ENCODE data around the gene PCDH18.
"Not testable (repeated sequence)": the region's sequence is repeated elsewhere in the genome, so short reads cannot be mapped to it uniquely, and the experiment has no call there.

The PCDH18 gene

GRCh38 chr4:137531986-137532868, at the start of gene PCDH18:
TSS of gene PCDH18 (minus strand) at chr4:137532494. CDS start at chr4:137532088, 406 bp downstream.
- DNase-seq (ENCODE audit: insufficient read length, low spot score) = peak; percentile 19
- FAIRE-seq = peak; percentile 62
- TF ChIP-seq POLR2A (IDR thresholded peaks at IDR 0.05; ENCODE audit: low read depth, low read length) = peak; percentile 16; the same call in 1 of the 2 replicates

GRCh38 chr4:137576446-137576845, 44.2 kb upstream of the PCDH18 start:
- no peak for FAIRE-seq
- DNase-seq (ENCODE audit: insufficient read length, low spot score) = no peak
- TF ChIP-seq POLR2A (IDR thresholded peaks at IDR 0.05; ENCODE audit: low read depth, low read length) = no peak

- no peak for TF ChIP-seq POLR2A (IDR thresholded peaks at IDR 0.05; ENCODE audit: low read depth, low read length)
- DNase-seq (ENCODE audit: insufficient read length, low spot score) = no peak
- FAIRE-seq = no peak
These were observed 40.4 kb upstream of the PCDH18 start for GRCh38 chr4:137572647-137573046.

- no peak for TF ChIP-seq POLR2A (IDR thresholded peaks at IDR 0.05; ENCODE audit: low read depth, low read length)
- no peak for FAIRE-seq
- no peak for DNase-seq (ENCODE audit: insufficient read length, low spot score)
These were observed 39.9 kb upstream of the PCDH18 start for GRCh38 chr4:137572163-137572562.

- TF ChIP-seq POLR2A (IDR thresholded peaks at IDR 0.05; ENCODE audit: low read depth, low read length) = no peak
- FAIRE-seq = no peak
- no peak for DNase-seq (ENCODE audit: insufficient read length, low spot score)
These were observed 27.5 kb upstream of the PCDH18 start for GRCh38 chr4:137559801-137560200.

- no peak for TF ChIP-seq POLR2A (IDR thresholded peaks at IDR 0.05; ENCODE audit: low read depth, low read length)
- no peak for FAIRE-seq
- DNase-seq (ENCODE audit: insufficient read length, low spot score) = no peak
These were observed 26.7 kb upstream of the PCDH18 start for GRCh38 chr4:137558951-137559350.

- TF ChIP-seq POLR2A (IDR thresholded peaks at IDR 0.05; ENCODE audit: low read depth, low read length) = no peak
- no peak for DNase-seq (ENCODE audit: insufficient read length, low spot score)
- FAIRE-seq = peak; percentile 94
These were observed 13.2 kb upstream of the PCDH18 start for GRCh38 chr4:137545461-137545861.

- FAIRE-seq (no peak), DNase-seq (ENCODE audit: insufficient read length, low spot score) (no peak)
These were observed 11.4 kb upstream of the PCDH18 start for GRCh38 chr4:137543648-137544047.

GRCh38 chr4:137543198-137543597, 10.9 kb upstream of the PCDH18 start:
- FAIRE-seq (no peak), DNase-seq (ENCODE audit: insufficient read length, low spot score) (no peak)
- no peak for TF ChIP-seq POLR2A (IDR thresholded peaks at IDR 0.05; ENCODE audit: low read depth, low read length)

More at GRCh38 chr4:137543648-137544047, 11.4 kb upstream of the PCDH18 start:
- no peak for TF ChIP-seq POLR2A (IDR thresholded peaks at IDR 0.05; ENCODE audit: low read depth, low read length)

GRCh38 chr4:137541876-137542646, 9.8 kb upstream of the PCDH18 start:
- TF ChIP-seq POLR2A (IDR thresholded peaks at IDR 0.05; ENCODE audit: low read depth, low read length) = no peak
- FAIRE-seq (no peak), DNase-seq (ENCODE audit: insufficient read length, low spot score) (no peak)

- no peak for DNase-seq (ENCODE audit: insufficient read length, low spot score)
- no peak for FAIRE-seq
- no peak for TF ChIP-seq POLR2A (IDR thresholded peaks at IDR 0.05; ENCODE audit: low read depth, low read length)
These were observed 8.9 kb upstream of the PCDH18 start for GRCh38 chr4:137541181-137541580.

- TF ChIP-seq POLR2A (IDR thresholded peaks at IDR 0.05; ENCODE audit: low read depth, low read length) = no peak
- no peak for FAIRE-seq
- no peak for DNase-seq (ENCODE audit: insufficient read length, low spot score)
These were observed 8.1 kb upstream of the PCDH18 start for GRCh38 chr4:137540356-137540755.

GRCh38 chr4:137538526-137538925, 6.2 kb upstream of the PCDH18 start:
- no peak for DNase-seq (ENCODE audit: insufficient read length, low spot score)
- TF ChIP-seq POLR2A (IDR thresholded peaks at IDR 0.05; ENCODE audit: low read depth, low read length) = no peak
- FAIRE-seq = no peak

- not testable (repeated sequence) for DNase-seq (ENCODE audit: insufficient read length, low spot score); FAIRE-seq
These were observed 5.5 kb upstream of the PCDH18 start for GRCh38 chr4:137537807-137538206.
